ENCODE measurements around the gene IGFBP2.

IGFBP2 gene

DNA sequence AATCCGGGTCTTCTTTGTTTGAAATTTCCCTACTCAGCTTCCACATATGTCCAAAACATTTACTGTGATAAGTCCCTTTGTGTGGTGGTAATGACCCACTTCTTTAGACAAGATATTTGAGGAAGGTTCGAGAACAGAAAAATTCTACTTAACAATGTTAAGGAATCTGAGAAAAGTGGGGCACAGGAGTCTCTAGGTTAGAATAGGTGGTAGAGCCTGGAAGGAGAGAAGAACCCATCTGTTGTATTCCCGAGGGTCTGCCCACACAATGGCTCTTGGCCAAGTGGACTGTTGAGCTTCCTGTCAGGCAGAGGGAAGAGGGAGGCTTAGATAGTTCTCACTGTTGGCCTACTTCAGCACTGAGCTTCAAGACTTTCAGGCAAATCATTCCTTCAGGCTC is 4.3 kb downstream of the IGFBP2 start:
- ATAC-seq = no peak

DNA sequence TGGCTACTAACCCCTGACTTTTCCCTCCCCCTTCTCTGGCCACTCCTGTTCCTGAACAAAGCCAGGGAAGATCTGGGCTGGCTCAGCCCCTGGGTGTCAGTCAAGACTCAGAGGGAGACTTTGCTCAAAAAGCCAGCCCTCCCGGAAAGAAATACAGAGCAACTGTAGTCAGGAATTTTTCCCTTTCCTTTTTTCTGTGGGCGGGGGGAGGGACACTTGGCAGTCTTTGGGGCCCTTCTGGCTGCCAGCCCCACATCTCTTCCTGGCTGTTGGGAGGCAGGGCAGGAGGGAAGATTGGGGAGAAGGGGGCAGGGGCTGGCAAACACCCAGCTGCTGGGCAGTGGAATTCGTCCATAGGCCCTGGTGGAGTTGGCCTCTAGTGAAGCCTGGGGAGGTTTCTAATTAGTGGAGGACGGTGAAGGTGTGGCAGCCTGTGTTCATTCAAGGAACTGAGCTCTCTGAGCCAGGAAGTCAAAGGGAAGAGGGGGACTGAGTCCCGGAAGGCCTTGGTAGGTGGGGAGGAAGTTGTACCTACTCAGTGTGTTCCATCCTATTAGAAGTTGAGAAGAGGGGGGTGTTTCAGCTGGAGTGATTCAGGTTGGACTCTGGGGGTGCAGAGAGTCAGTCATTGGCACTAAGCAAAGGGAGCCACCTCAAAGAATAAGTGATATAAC is 10.9 kb downstream of the IGFBP2 start:
- ATAC-seq = no peak

DNA sequence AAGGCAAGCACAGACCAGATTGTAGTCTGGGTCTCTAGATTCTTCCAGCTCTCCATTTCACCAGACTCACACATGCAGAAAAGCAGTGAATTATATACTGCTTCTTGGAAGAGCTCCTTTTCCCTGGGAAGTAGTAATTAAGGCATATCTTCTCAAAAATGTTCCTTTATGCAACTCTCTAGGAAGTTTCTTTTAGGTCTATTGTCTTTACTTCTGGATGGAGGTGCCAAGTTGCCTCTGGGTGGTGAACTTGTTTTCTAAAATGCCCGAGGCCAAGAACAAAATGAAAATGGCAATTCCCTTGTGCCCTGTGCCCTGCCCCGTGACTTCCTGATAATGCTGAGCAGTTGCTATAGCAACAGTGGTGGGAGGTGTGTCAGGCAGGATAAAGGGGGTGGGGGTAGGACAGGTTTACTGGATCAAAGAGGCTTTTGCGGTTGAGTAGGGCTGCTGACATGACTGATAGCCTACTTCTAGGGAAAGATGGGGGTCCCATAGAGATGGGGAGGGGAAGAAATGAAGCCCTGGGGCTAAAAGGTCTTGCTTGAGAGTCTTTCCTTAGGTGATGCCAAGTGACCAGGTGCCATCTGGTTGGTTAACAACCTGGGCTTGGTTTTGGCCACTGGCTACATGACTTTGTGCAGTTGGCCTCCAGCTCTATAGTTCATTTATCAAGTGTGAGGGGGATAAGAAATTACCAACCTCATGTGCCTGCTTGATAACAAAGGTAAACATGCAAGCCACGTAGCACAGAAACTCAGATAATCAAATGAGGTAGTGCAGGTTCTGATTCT is 11.8 kb downstream of the IGFBP2 start:
- no peak for ATAC-seq

DNA sequence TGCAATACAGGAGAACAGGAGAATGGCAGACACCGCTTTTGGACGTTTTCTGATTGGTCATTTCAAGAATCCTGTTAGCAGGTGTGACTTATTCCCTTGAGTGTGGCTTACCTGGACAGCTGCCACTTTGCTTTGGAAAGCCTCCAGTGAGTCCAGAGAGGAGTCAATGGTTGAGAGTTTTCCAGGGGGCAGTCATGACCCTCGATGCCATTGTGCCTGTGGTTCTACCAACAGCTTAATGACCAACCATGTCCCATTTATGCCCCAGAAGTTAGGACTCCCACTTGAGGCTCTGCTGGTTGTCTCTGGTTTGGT is 12.4 kb downstream of the IGFBP2 start:
- no peak for ATAC-seq

DNA sequence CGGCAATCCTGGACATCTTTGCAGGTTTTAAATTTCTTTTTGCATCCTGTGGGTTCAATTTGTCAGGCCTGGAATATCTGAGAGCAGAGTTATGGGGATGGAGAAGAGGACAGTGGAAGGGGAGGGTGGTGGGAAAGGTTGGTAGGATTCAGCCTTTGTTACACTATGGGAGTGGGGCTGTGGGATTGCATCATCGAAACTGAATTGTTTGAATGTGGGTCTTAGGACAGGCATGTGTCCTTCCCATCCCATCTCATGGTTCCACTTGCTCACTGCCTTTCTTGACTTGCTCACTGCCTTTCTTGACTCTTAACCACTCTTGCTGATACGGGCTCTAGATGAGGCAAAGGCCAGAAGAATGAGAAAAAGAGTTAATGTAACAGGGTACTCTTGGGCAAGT is 12.9 kb downstream of the IGFBP2 start:
- no peak for ATAC-seq

DNA sequence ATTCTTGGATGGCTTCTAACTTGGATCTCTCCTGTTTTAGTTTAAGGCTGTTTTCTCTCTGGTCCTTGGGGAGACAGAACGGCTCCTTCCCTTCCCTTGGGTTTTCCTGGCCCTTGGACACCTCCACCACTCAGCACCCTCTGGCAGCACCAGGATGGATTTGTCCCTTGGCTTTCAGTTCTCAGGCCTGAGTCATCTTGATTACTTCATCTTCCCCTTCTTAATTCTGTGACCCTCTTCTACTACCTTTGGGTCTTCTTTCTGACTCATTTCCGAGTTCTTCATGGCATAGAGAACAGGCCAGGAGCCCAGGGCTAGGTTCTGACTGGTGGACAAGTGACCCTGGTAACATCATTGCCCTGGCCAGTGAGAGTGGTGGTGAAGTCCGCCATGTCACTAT is 14.9 kb downstream of the IGFBP2 start:
- no peak for ATAC-seq

DNA sequence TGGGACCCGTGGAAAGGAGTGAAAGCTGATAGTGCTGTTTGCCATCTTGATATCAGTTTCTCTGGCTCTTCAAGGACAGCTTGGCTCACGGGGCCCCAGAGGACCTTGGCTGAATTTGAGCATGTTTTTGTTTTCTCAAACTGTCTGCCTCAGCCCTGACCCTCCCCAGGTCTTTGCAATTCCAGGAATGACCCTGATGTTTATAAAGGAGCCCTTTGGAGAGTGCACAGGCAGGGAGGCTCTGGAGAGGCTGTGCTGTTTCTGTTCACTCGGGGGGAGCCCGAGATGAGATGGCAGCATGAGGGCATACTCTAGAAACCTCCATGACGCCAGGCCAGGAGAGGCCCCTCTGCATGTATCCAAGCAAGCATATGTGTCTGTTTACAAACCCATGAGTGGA is 16.4 kb downstream of the IGFBP2 start:
- ATAC-seq = no peak

DNA sequence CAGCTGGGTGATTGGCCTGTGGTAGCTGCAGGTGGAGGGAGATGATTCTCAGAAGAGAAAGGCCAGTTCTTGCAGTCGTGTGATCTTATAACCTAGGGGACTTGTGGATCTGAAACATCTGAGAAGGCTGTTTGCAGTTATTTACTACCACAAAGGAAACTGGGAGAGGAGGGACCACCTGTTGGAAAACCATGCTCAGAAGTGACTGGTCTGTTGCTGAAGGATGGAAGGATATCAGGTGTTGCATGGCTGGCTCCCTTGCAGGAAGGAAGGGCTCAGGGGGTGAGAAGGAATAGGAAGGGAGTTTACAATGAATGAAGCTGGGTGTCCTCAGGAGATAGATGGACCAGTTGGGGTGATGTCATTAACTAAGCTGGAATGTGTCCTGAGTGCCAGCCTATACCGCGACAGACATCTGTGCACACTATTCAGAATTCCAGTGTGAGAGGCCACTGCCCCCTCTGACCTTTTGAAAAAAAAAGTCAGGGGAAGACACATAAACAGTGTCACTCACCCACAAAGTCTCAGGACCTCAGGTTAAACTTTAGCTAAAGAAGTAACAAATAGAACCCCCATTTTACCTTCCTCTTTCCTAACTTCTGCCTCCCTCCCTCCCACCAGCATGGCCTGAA is 17.5 kb downstream of the IGFBP2 start:
- no peak for ATAC-seq

DNA sequence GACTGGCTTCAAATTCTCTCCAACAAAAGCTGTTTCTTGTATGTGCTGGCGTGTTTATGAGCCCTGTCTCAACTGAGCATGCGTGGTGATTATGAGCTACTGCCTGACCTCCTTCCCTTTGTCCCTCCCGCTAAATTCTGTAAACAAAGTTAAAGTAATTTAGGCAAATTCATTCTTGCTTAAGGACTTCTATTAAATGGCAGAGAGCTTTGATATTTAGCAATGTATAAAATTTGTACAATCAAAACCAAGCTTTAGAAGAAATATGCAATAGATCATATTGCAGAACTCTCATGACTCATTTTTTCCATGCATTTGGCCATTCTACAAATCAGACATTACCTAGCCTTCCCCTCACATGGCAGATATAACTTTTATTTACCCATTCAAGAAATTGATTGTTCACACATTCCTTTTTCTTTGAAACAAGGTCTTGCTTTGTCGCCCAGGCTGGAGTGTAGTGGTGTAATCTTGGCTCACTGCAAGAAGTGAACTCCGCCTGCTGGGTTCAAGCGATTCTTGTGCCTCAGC is 18.2 kb downstream of the IGFBP2 start:
- ATAC-seq = no peak

DNA sequence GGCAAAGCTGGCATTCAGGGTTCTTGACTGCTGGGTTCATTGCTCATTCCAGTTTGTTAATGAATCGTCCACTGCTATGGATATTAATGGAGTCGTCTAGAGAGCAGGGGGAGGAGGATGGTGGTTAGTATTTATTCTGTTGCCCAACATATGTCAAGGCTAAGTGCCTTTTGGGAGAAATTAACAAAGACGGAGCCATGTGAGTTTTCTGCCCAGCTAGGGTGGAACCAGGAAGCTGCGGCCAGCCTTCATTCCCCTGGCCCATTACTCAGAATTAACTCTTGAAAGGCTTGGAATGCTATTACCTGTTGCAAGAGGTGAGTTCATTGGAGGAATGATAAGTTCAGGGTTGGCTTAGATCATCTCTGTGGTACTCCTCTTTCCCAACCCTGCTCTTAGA is 19.3 kb downstream of the IGFBP2 start:
- ATAC-seq = no peak

DNA sequence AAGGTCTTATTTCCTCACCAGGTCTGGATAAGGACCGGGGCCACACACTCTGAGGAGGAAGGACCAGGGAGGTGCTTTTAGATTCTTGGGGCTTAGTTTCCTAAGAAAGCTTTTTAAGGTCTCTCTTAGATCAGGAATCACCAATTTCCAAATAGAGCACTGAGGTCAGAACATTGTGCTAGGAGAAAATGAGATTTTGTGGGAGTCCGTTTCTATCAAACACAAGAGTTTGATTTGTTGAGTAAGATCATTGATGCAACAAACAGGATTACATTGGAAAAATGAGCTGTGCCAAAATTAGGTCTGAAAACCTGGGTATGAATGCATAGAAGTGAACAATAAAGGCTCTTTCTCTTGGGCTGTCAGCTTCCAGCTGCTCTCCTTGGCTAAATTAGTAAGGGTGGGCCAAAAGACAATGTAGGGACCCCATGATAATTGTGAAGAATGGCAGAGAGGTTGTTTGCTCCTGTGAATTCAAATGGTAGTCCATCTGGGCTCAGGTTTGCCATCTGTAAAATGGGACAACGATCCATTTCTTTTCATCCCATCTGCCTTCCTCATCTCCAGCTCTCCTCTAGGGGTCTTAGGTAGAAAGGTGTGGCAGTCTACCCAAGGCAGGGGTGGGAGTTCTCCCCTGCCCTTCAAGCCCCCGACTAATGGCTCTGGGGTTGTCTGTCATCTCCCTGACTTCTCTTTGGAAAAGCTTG is 20.0 kb downstream of the IGFBP2 start:
- ATAC-seq = no peak

DNA sequence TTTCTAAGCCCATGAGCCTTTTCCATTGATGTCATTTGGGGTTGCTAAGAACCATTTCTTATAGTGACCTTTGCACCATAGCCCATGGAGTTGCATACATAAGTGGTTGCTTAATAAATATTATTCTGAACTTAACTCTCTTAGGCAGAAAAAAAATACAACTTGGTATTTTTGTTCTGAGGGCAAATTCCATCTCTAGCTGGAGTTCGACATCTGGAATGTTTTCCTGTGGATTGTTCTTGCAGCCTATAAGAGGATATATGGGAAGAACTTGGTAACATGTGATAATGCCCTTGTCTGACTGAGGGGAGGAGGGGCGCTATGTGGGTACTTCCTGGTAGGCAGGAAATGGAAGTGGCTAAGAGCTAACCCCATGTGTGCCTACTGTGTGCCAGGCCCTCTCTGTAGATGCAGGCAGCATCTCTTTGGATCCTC is 20.7 kb downstream of the IGFBP2 start:
- no peak for ATAC-seq

DNA sequence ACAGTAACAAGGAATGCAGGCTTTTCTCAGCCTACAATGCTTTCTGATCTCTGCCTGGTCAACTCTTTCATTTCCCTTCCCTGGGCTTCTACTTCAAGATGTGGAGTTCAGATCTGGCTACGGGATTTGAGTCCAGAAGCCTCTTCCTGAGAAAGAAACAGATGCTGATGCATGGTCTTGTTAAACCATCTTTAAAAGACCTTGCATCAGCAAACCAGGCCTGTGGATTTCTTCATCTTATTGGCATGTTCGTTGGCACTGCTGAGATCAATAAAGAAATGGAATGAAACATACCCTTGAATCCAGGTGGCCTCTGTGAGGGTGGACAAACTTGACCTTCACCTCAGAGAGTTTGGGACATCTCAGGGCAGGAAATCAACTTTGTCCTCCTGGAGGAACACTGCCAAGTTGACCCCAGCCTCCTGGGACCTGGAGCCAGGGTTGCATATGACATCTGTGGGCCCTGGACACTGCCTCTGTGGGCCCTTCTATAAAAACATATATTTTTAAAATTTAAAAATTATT is 21.4 kb downstream of the IGFBP2 start:
- no peak for ATAC-seq

DNA sequence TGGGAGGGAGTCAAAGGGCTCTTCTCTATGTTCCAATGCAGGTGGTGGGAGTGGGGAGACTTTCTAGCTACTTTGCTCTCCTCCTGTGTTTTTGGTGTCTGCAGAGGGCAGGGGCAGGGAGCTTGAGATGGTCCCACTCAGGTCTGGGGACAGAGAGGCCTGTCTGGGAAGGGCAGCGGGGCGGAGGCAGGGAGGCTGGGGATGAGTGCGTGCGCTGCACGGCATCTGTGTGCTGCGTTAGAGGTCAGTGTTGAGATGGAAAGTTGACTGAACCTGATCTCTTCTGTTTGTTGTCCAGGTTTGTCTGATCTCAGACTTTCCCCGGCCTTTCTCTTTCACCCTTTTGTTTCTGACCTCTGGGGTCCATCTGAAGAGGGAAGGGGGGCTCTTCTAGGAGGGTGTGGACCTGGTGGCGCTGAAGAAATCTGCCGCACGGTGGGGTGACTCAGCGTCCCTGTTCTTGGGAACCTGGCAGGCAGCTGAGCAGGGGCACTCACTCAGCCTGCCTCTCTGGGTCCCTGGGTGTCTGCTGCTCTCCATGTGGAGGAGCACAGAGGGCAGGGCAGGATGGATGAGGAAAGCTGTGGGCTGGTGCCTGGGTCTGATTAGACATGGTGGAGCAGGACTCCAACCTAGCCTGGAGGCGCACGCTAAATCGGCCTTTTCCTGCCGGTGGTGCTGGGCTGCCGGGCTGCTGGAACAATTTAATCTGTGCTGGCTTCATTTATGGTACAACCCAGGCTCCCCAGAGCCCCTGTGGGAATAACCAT is 24.1 kb downstream of the IGFBP2 start:
- no peak for ATAC-seq

DNA sequence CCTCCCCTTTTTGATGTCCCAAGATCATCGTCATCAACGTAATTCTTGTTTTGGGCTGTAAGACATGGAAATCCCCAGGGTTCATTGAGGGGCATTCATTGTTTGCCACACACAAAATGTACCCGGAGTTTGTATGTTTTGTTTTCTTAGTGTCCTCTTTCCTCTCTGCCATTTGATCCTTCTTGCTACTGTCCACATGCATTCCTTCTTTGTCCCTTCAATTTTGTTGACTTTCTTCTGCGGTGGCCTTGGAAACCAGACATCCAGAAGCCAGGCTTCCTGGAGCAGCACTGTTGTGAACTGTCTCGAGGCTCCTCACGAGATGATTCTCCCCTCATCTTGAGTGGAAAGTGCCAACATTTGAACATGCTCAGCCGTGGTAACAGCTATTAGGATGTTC is 24.8 kb downstream of the IGFBP2 start:
- no peak for ATAC-seq

DNA sequence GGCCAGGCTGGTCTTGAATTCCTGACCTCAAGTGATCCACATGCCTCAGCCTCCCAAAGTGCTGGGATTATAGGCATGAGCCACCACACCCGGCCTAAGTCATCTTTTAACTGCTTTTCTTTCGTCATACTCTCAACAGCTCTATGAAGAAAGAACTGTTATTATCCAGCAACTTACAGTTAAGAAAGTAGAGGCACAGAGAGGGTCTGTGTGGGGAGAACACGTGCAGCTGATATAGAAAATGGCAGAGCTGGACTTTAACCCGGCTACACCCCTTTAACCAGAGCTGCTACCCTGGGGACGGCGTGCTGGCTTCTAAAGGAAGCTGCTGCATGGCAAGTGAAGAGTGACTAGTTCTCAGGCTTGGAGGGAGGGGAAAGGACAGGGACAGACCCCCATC is 25.5 kb downstream of the IGFBP2 start:
- no peak for ATAC-seq

DNA sequence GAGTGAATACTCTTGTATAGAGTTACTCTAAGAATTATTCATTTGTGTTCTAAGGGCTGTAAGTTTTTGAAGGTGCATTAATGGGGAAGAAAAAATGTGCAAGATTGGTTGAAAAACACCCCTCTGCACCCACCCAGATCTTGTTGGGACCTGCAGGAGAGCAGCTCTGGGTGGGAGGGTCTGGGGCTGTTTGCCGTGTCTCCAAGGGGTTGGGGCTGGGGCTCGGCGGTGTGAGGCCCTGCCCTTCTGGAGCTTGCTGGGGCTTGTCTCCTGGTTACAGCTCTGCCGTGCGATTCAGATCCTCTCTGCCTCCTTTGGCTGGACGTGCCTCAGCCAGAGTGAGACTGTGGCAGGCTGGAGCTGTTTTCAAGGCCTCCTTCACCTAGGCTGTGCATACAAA is 26.1 kb downstream of the IGFBP2 start:
- ATAC-seq = no peak

DNA sequence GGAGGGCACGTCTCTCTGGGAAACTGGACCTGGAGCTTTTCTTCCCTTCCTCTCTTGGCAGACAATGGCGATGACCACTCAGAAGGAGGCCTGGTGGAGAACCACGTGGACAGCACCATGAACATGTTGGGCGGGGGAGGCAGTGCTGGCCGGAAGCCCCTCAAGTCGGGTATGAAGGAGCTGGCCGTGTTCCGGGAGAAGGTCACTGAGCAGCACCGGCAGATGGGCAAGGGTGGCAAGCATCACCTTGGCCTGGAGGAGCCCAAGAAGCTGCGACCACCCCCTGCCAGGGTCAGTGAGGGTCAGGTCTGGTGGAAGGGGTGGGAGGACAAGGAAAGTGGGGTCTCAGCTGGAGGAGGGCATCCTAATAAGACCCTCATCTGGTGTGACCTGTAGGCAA is 27.3 kb downstream of the IGFBP2 start:
- ATAC-seq = no peak

DNA sequence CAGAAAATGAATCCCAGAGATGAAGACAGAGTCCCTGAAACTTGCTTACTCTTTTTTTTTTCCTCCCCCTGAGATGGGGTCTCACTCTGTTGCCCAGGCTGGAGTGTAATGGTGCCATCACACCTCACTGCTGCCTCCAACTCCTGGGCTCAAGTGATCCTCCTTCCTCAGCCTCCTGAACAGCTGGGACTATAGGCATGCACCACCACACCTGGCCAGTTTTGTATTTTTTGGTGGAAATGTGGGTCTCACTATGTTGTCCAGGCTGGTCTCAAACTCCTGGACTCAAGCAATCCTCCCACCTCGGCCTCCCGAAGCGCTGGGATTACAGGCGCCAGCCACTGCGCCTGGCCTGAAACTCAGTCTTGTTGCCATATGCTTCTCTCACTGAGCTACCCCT is 27.8 kb downstream of the IGFBP2 start:
- ATAC-seq = no peak

DNA sequence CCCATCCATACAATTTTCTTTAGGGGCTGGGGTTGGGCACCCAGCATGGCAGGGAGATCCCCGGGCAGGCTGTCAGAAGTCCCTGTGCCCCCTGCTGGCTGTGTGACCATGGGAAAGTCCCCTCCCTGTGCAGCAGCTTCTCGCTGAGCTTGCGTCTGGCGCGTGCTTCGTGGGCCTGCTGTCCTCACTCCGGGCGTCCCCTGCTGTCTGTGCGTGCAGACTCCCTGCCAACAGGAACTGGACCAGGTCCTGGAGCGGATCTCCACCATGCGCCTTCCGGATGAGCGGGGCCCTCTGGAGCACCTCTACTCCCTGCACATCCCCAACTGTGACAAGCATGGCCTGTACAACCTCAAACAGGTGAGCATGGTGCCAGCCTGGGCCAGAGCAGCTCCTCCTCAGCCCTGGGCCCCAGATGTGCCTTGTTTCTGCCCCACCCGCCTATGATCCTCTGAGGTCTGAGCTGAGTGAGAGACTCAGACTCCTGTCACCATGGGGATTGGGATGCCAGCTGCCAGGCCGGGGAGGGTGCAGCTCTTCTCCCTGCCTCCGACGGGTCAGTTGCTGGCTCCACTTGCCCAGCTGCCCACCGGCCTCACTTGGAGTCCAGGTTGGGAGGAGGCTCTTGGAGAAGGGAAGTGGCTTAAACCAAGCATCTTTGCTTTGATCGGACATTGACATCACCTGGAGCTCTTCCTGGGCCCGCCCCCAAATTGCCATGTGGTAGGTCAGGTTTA is 28.6 kb downstream of the IGFBP2 start:
- ATAC-seq = no peak

DNA sequence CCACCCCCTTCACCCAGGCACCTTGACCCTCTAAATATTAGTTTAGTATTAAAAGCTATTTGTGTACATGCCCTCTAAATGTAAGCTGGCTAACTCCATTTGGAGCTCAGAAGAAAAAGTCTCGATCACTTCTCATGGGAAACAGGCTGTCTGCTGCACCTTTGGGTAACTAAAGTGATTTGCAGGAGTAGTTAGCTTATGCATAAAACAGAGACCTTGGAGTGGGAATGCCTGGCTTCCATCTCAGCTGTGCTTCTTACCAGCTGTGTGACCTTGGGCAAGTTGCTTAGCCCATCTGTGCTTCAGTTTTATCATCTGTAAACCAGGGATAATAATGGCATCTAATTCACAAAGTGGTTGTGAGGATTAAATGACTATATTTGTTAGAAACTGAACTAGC is 29.9 kb downstream of the IGFBP2 start:
- no peak for ATAC-seq

DNA sequence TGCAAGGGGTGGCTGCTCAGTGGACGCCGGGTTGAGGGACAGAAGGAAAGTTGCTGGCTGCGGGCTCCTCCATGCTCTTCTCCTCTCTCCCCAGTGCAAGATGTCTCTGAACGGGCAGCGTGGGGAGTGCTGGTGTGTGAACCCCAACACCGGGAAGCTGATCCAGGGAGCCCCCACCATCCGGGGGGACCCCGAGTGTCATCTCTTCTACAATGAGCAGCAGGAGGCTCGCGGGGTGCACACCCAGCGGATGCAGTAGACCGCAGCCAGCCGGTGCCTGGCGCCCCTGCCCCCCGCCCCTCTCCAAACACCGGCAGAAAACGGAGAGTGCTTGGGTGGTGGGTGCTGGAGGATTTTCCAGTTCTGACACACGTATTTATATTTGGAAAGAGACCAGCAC is 30.6 kb downstream of the IGFBP2 start:
- no peak for ATAC-seq

Measured in activated CD4-positive, CD25-positive, alpha-beta regulatory T cell treated with anti-CD3 and anti-CD28 coated beads, Interleukin-2, amount 50 U/mL, for 24 hours (primary cell).